GM20000 (cell line): ENCODE measurements around the gene PPFIA3.

Source experiments
- DNase-seq: peaks from one replicate; pipeline ENCODE4 v3.0.0; 2012; ENCODE audit warnings: low spot score
- CTCF ChIP-seq: IDR thresholded peaks from 2 replicates; pipeline ENCODE4 v1.5.1; 2012; ENCODE audit warnings: mild to moderate bottlenecking, control low read depth; ENCODE audit errors: extremely low read depth, missing control alignments

The PPFIA3 gene

GRCh38 chr19:49128545-49129237 lies 9.3 kb downstream of the PPFIA3 start:
- TF ChIP-seq CTCF = no peak

DNA sequence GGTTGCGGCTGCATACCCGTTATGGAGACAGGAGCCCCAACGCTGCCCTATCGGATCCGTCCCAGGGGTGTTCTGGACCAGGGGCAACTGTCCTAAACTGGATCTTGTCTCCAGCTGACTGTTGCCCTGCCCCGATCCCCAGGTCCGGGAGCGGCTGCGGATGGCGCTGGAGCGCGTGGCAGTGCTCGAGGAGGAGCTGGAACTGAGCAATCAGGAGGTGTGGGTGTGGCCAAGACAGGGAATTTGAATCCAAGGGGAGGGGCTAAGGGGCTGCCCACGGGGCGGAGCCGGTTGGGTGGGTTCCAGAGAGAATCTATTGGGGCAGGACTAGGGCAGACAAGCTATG lies 9.9 kb downstream of the PPFIA3 start:
- DNase-seq = no peak
- TF ChIP-seq CTCF = no peak

More at GRCh38 chr19:49128545-49129237, 9.3 kb downstream of the PPFIA3 start:
- DNase-seq = no peak

GRCh38 chr19:49130325-49130724 lies 11.0 kb downstream of the PPFIA3 start:
- no peak for TF ChIP-seq CTCF
- DNase-seq = no peak

DNA sequence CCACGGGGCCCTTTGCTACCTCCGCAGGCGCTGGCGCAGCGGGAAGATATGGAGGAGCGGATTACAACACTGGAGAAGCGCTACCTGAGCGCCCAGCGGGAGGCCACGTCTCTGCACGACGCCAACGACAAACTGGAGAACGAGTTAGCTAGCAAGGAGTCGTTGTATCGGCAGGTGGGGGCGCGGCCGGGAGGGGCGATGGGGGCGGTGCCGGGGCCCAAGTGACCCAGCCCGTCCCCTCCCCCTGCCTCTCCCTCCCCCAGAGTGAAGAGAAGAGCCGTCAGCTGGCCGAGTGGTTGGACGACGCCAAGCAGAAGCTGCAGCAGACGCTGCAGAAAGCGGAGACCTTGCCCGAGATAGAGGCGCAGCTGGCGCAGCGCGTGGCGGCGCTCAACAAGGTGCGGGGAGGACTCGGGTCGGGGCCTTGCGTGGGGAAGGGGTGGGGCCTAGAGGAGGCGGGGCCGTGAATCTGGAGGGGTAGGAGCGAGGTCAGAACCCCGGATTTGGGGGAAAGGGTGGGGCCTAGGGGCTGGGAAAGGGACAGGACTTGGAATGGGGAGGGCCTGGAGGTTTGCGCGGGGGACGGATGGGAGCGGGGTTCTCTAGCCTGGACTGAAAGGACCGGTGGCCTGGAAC lies 13.7 kb downstream of the PPFIA3 start:
- no peak for TF ChIP-seq CTCF
- DNase-seq = no peak

DNA sequence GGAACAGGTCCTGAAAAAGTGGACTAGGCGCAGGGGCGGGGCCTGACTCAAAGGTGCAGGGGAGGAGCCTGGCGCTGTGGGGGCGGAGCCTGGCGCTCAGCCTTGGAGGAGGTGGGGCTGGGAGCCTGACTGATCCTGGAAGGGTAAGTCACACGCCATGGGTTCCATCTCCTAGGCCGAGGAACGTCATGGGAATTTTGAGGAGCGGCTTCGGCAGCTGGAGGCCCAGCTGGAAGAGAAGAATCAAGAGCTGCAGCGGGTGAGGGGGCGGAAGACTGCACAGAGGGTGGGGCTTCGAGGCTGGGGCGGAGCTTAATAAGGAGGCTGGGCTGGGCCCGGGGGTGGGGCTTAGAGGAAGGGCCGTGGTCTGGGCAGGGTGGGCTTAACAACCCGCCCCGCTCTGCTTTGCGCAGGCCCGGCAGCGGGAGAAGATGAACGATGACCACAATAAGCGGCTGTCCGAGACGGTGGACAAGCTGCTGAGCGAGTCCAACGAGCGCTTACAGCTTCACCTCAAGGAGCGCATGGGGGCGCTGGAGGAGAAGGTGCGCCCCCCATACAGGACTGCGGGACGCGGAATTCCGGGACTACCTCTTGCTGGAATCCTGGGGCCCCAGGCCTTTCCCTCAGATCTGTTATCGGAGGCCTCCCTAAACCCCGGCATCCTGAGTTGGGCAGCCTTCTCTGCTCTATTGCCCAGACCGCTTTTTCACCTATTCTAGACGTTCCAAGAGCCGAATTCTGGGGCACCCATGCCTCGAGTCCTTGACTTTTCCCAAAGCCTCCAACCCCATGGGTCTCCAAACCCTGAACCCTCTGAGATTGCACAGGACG lies 14.5 kb downstream of the PPFIA3 start:
- no peak for DNase-seq
- TF ChIP-seq CTCF = no peak

DNA sequence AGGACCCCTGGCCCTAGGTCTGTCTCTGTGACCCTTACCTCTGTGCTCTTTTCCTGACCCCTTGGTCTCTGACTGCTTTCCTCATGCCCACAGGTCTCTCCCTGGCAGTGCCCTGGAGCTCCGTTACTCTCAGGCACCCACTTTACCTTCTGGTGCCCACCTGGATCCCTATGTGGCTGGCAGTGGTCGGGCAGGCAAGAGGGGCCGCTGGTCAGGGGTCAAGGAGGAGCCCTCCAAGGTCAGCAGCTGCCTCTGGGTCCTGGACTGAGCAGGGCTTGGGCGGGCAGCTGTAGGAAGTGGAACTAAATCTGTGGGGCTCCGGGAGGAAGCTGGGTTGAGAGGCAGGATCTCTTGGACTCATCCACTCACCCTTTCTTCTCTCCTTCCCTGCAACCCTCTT lies 16.3 kb downstream of the PPFIA3 start:
- no peak for DNase-seq
- no peak for TF ChIP-seq CTCF

- no peak for DNase-seq
- no peak for TF ChIP-seq CTCF
Measured at GRCh38 chr19:49136771-49137171, 17.4 kb downstream of the PPFIA3 start.
